ELR (cell line): Measurements from ENCODE around the gene KRT23.
A peak's percentile ranks its signal among the peaks of the same experiment; 100 is the strongest.

ENCODE experiments used
- DNase-seq: peaks from one replicate; pipeline ENCODE4 v3.0.0-alpha.2; 2015; ENCODE audit warnings: low read depth

Gene KRT23

GRCh38 chr17:40909351-40909750 is 28.1 kb downstream of the KRT23 start:
- peak; percentile 100 for DNase-seq

GRCh38 chr17:40906613-40907012 is 30.8 kb downstream of the KRT23 start:
- DNase-seq: no peak

GRCh38 chr17:40905370-40905769 is 32.1 kb downstream of the KRT23 start:
- no peak for DNase-seq

- DNase-seq: peak; percentile 91
These were observed 34.2 kb downstream of the KRT23 start for GRCh38 chr17:40903129-40903847.

- DNase-seq: no peak
These were observed 34.9 kb downstream of the KRT23 start for GRCh38 chr17:40902498-40902897.

- DNase-seq: peak; percentile 64
These were observed 35.4 kb downstream of the KRT23 start for GRCh38 chr17:40901981-40902474.

GRCh38 chr17:40900809-40901356 is 36.6 kb downstream of the KRT23 start:
- no peak for DNase-seq

- no peak for DNase-seq
These were observed 40.5 kb downstream of the KRT23 start for GRCh38 chr17:40896916-40897455.

- DNase-seq: no peak
These were observed 42.2 kb downstream of the KRT23 start for GRCh38 chr17:40895106-40895730.

- DNase-seq: no peak
These were observed 49.2 kb downstream of the KRT23 start for GRCh38 chr17:40888196-40888720.

- peak; percentile 72 for DNase-seq
These were observed 51.4 kb downstream of the KRT23 start for GRCh38 chr17:40886090-40886489.

- DNase-seq: peak; percentile 53
These were observed 52.5 kb downstream of the KRT23 start, which contains the start of gene KRT20 for GRCh38 chr17:40884708-40885512. TSS of gene KRT20 (minus strand) at chr17:40885242. CDS start at chr17:40885185, 57 bp downstream.

- no peak for DNase-seq
These were observed 53.7 kb downstream of the KRT23 start for GRCh38 chr17:40883626-40884334.

GRCh38 chr17:40883031-40883430 is 54.4 kb downstream of the KRT23 start:
- no peak for DNase-seq

GRCh38 chr17:40879026-40879425 is 58.4 kb downstream of the KRT23 start:
- DNase-seq: no peak

GRCh38 chr17:40878044-40878443 is 59.4 kb downstream of the KRT23 start:
- no peak for DNase-seq

- no peak for DNase-seq
These were observed 63.6 kb downstream of the KRT23 start for GRCh38 chr17:40873801-40874200.

- DNase-seq: peak; percentile 13
These were observed 64.2 kb downstream of the KRT23 start for GRCh38 chr17:40873255-40873654.
